SH-SY5Y (cell line): Measurements from ENCODE around the gene GARIN5B.

Experiments used
- GATA2 ChIP-seq: IDR thresholded peaks from 2 replicates; pipeline ENCODE4 v1.6.1; 2011; ENCODE audit warnings: mild to moderate bottlenecking, low read depth, low read length
- GATA3 ChIP-seq: IDR thresholded peaks from 2 replicates; pipeline ENCODE4 v1.6.1; 2011; ENCODE audit warnings: low read depth, mild to moderate bottlenecking, low read length, moderate library complexity

DNA sequence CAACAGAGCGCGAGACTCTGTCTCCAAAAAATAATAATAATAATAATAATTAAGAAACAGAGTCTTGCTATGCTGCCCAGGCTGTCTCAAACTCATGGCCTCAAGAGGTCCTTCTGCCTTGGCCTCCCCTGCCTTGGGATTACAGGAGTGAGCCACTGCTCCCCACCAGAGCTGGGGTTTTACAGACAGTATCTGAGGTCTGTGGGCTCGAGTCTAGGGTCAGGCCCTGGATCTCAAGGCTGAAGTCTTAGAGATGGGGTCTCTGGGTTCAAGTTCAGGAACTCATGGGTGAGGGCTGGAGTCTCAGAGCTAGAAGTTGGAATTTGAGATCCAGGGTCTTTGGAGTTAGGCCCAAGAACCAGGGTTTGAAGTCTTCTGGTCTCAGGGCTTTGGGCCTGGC, 3.7 kb upstream of the GARIN5B start:
- TF ChIP-seq GATA3 (no peak), GATA2 (no peak)
